PC-9 (cell line): ENCODE data around the gene TANK. TPM values are rescaled to one million over a fixed set of nuclear protein-coding genes. Genes with fewer than 3 reads are reported as not detected.

ENCODE experiments used
- BruUV-seq: library from RNA; stranded (reverse); fragments of 400-500 nt; replicated peaks from 2 replicates; lab custom pipeline; 2021; lab: Mats Ljungman, UMichigan
- CTCF ChIA-PET: fragments of 300-600 bp; sonication (Branson Sonifier 250); formaldehyde crosslinking; loops from one replicate; lab custom pipeline; 2022; ENCODE audit warnings: antibody characterized with exemption; lab: Charles Lee
- POLR2A ChIA-PET: fragments of 300-600 bp; sonication (Branson Sonifier 250); formaldehyde crosslinking; loops from one replicate; lab custom pipeline; 2022; ENCODE audit warnings: antibody characterized with exemption; ENCODE audit not compliant: unreplicated experiment; lab: Charles Lee
- DNase-seq, 2 experiments: peaks; one replicate each; pipeline versions ENCODE4 v3.0.0 to v3.0.0-alpha.2; 2015 to 2022; ENCODE audit warnings: mixed read lengths in 1 of 2
- H2AFZ ChIP-seq: fragments of 200-600 bp; sonication (generic); 2 replicates; pipeline ENCODE4 v1.8.1; 2017; ENCODE audit warnings: antibody characterized with exemption
- H3F3A ChIP-seq: fragments of 200-600 bp; sonication (generic); 2 replicates; pipeline ENCODE4 v1.8.1; 2017; ENCODE audit warnings: antibody characterized with exemption, mild to moderate bottlenecking, low read depth; ENCODE audit not compliant: insufficient read depth
- H3K27ac ChIP-seq: fragments of 200-600 bp; sonication (generic); 2 replicates; pipeline ENCODE4 v1.6.1; 2016; ENCODE audit warnings: mixed run types
- H3K27me3 ChIP-seq: fragments of 200-600 bp; sonication (generic); 2 replicates; pipeline ENCODE4 v1.6.1; 2016; ENCODE audit warnings: low read depth, mixed run types; ENCODE audit not compliant: insufficient read depth
- H3K36me3 ChIP-seq: fragments of 200-600 bp; sonication (generic); 2 replicates; pipeline ENCODE4 v1.6.1; 2016; ENCODE audit warnings: low read depth, mixed run types
- H3K4me1 ChIP-seq: fragments of 200-600 bp; sonication (generic); replicated peaks from 2 replicates; pipeline ENCODE4 v1.6.1; 2016; ENCODE audit warnings: mixed run types; ENCODE audit not compliant: insufficient read depth
- H3K4me2 ChIP-seq: fragments of 200-600 bp; sonication (generic); 2 replicates; pipeline ENCODE4 v1.6.1; 2017; ENCODE audit warnings: mixed run types
- H3K4me3 ChIP-seq: fragments of 200-600 bp; sonication (generic); 2 replicates; pipeline ENCODE4 v1.6.1; 2016; ENCODE audit warnings: mixed run types
- H3K79me2 ChIP-seq: fragments of 200-600 bp; sonication (generic); 2 replicates; pipeline ENCODE4 v1.6.1; 2017; ENCODE audit warnings: low read depth, mixed run types
- H3K9me2 ChIP-seq: fragments of 200-600 bp; sonication (generic); 2 replicates; pipeline ENCODE4 v1.8.1; 2017; ENCODE audit warnings: mild to moderate bottlenecking; ENCODE audit not compliant: insufficient read depth
- H3K9me3 ChIP-seq: fragments of 200-600 bp; sonication (generic); 2 replicates; pipeline ENCODE4 v1.8.1; 2016; ENCODE audit warnings: low read depth; ENCODE audit not compliant: insufficient read depth
- H4K20me1 ChIP-seq: fragments of 200-600 bp; sonication (generic); 2 replicates; pipeline ENCODE4 v1.8.1; 2017; ENCODE audit not compliant: insufficient read depth
- CTCF ChIP-seq: fragments of 200-600 bp; sonication (generic); conservative IDR thresholded peaks from 2 replicates; pipeline ENCODE4 v1.6.1; 2017; ENCODE audit warnings: mixed run types, antibody characterized with exemption, mild to moderate bottlenecking, moderate library complexity
- EZH2 ChIP-seq: fragments of 200-600 bp; sonication (generic); IDR thresholded peaks from 2 replicates; pipeline ENCODE4 v1.8.0; 2017; ENCODE audit warnings: antibody characterized with exemption, low read depth
- intact Hi-C: fragments of 100-400 bp; cut with micrococcal nuclease; formaldehyde crosslinking; loops from one replicate; pipeline ENCODE4 v1.10.0; 2022; ENCODE audit not compliant: unreplicated experiment
- total RNA-seq: library from RNA; stranded (reverse); gene quantifications from 2 replicates; pipeline ENCODE4 v1.2.3, GENCODE V29; 2021

The TANK gene
- total RNA-seq, 1 experiment from 2014 or later, result 46.1 TPM

GRCh38 chr2:161119483-161119882 lies 40.7 kb upstream of the TANK start:
- Histone ChIP-seq H3K4me1 (peaks cover 46% of the 10 kb centered on the region), H3K36me3 (no peaks in the 10 kb centered on the region), H3K27ac (no peak overlapping the region), H3K9me2 (no peaks in the 10 kb centered on the region), H3K4me3 (no peak overlapping the region), H3F3A (peaks cover 18% of the 10 kb centered on the region), H3K4me2 (no peak overlapping the region), H3K79me2 (no peaks in the 10 kb centered on the region), H3K9me3 (no peaks in the 10 kb centered on the region), H3K27me3 (no peaks in the 10 kb centered on the region), H4K20me1 (no peaks in the 10 kb centered on the region), H2AFZ (no peak overlapping the region)
- TF ChIP-seq EZH2, result no peak
- no peak for TF ChIP-seq CTCF
- intact Hi-C loops, result no loop called here
- CTCF ChIA-PET, result no interaction called here
- POLR2A ChIA-PET, result no interaction called here
- BruUV-seq, result no TSS peak
- DNase-seq, result no peak

GRCh38 chr2:161120775-161121174 lies 39.5 kb upstream of the TANK start:
- Histone ChIP-seq H3K4me1 (peaks cover 59% of the 10 kb centered on the region), H3K9me3 (no peaks in the 10 kb centered on the region), H3K36me3 (no peaks in the 10 kb centered on the region), H3K27me3 (no peaks in the 10 kb centered on the region), H3K27ac (no peak overlapping the region), H3K79me2 (no peaks in the 10 kb centered on the region), H3K4me3 (no peak overlapping the region), H3K9me2 (no peaks in the 10 kb centered on the region), H2AFZ (no peak overlapping the region), H4K20me1 (no peaks in the 10 kb centered on the region), H3F3A (peaks cover 23% of the 10 kb centered on the region), H3K4me2 (no peak overlapping the region)
- ChIA-PET CTCF (no interaction called here), POLR2A (no interaction called here)
- no peak for DNase-seq
- intact Hi-C loops, result no loop called here
- TF ChIP-seq EZH2 (no peak), CTCF (no peak)
- BruUV-seq, result no TSS peak

- ChIA-PET POLR2A (no interaction called here), CTCF (no interaction called here)
- no peak for DNase-seq
- no peak overlapping the region for H3K4me3 ChIP-seq
- H3K9me3 ChIP-seq, result no peaks in the 10 kb centered on the region
- H3K9me2 ChIP-seq, result no peaks in the 10 kb centered on the region
- H2AFZ ChIP-seq, result no peak overlapping the region
- H3K79me2 ChIP-seq, result no peaks in the 10 kb centered on the region
- peaks cover 23% of the 10 kb centered on the region for H3F3A ChIP-seq
- H3K4me2 ChIP-seq, result no peak overlapping the region
- BruUV-seq, result no TSS peak
- H3K36me3 ChIP-seq, result no peaks in the 10 kb centered on the region
- intact Hi-C loops, result loop anchor here (2.0 kb wide), 1 partner anchor 17 kb away; no protein-coding TSS in a partner anchor
- TF ChIP-seq CTCF (no peak), EZH2 (no peak)
- no peaks in the 10 kb centered on the region for H4K20me1 ChIP-seq
- peaks cover 60% of the 10 kb centered on the region for H3K4me1 ChIP-seq
- H3K27me3 ChIP-seq, result no peaks in the 10 kb centered on the region
- peak overlapping the region; percentile 99 for H3K27ac ChIP-seq
Observed at GRCh38 chr2:161121622-161122021, 38.6 kb upstream of the TANK start.
